ACC112 (cell line): Measurements from ENCODE around the gene EVC2.

ENCODE experiments used
- H2AFZ ChIP-seq: fragments of 200-600 bp; sonication (generic); one replicate; pipeline ENCODE4 v1.6.0; 2017; ENCODE audit warnings: antibody characterized with exemption, low read length; ENCODE audit not compliant: unreplicated experiment
- H3K27ac ChIP-seq: fragments of 200-600 bp; sonication (generic); 2 replicates; pipeline ENCODE4 v1.5.1; 2014; ENCODE audit warnings: low read depth, mild to moderate bottlenecking, antibody characterized with exemption, low read length, moderate library complexity
- H3K27me3 ChIP-seq: fragments of 200-600 bp; sonication (generic); 2 replicates; pipeline ENCODE4 v1.6.1; 2014; ENCODE audit warnings: mild to moderate bottlenecking, antibody characterized with exemption, low read length, moderate library complexity, mixed read lengths; ENCODE audit not compliant: insufficient read depth
- H3K36me3 ChIP-seq: fragments of 200-600 bp; sonication (generic); 2 replicates; pipeline ENCODE4 v1.6.1; 2016; ENCODE audit warnings: mild to moderate bottlenecking, antibody characterized with exemption, low read length, moderate library complexity, mixed read lengths; ENCODE audit not compliant: insufficient read depth
- H3K4me1 ChIP-seq: fragments of 200-600 bp; sonication (generic); one replicate; pipeline ENCODE4 v1.6.1; 2016; ENCODE audit warnings: low read length, mixed read lengths; ENCODE audit not compliant: insufficient read depth, unreplicated experiment, control insufficient read depth
- H3K4me3 ChIP-seq: fragments of 200-600 bp; sonication (generic); 2 replicates; pipeline ENCODE4 v1.5.1; 2014; ENCODE audit warnings: mild to moderate bottlenecking, low read depth, low read length
- H3K79me2 ChIP-seq: fragments of 200-600 bp; sonication (generic); one replicate; pipeline ENCODE4 v1.6.0; 2016; ENCODE audit warnings: low read length; ENCODE audit not compliant: control insufficient read depth, unreplicated experiment, insufficient read depth

EVC2 gene

DNA sequence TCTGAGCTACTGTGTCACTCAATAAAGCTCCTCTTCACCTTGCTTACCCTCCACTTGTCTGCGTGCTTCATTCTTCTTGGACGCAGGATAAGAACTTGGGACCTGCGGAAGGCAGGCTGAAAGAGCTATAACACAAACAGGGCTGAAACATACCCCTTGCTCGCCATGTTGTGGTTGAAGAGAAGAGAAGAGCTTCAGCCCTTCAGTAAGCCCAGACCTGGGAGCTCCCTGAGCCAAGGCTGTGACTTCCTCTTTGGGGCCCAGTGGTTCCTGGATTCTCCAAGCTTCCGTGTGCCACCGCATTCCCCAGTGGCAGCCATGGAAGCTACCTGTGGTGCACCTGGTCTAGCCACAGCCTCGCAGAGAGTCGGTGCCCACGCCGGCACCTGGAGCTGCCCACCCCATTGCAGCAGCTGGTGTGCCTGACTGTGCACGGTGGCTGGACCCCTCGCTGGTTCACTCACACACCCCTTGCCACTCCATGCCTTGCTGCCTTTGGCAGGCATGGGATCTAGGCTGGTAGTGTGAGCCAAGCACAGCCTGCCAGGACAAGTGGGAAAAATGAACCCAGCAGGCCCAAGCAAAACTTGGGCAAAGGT, 160.6 kb downstream of the EVC2 start:
- Histone ChIP-seq H3K27me3 (no peaks in the 10 kb centered on the region), H3K79me2 (no peaks in the 10 kb centered on the region), H3K27ac (no peak overlapping the region), H3K36me3 (peaks cover 14% of the 10 kb centered on the region), H2AFZ (no peak overlapping the region), H3K4me3 (no peak overlapping the region), H3K4me1 (no peaks in the 10 kb centered on the region)

DNA sequence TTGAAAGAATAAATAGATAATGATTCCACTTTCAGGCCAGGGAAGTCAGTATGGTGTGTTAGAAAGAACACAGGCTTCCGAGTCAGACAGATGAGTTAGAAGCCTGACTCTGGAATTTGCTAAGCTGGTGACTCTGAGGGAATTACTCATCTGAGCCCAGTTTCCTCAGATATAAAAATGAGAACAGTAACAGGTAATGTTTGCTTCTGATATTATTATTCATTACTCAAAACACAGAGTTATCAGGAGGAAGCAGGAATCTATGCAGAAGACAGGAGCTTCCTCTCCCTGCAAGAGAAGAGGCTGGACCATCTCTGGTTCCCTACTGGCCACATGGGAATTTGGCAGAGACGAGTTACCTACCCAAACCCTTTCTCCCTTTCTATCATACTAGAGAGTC, 163.1 kb downstream of the EVC2 start:
- H3K36me3 ChIP-seq: peaks cover 4% of the 10 kb centered on the region; the same call in 1 of the 2 replicates
- no peaks in the 10 kb centered on the region for H3K4me1 ChIP-seq

DNA sequence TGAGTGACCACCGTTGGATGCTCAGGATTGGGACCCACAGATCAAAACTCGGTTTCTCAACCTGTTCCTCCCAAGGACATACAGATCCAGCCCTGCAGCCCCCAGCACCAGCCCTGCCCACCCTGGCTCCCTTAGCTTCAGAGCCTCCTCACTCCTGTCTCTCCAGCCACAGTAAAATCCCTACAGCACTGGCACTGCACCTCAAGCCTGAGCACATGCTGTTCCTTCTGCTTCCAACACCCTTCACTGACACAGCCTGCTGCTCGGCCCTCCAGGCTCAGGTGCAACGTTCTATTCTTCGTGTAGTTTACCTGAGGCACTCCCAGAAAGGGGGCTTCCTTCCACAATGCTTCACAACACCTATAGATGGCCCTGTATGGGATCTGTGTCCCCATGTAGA, 163.6 kb downstream of the EVC2 start:
- Histone ChIP-seq H3K4me1 (no peaks in the 10 kb centered on the region), H3K27me3 (no peaks in the 10 kb centered on the region), H3K36me3 (peaks cover 7% of the 10 kb centered on the region; the same call in 1 of the 2 replicates), H3K27ac (no peak overlapping the region), H3K79me2 (no peaks in the 10 kb centered on the region), H3K4me3 (no peak overlapping the region), H2AFZ (no peak overlapping the region)

More for the DNA sequence above, 163.1 kb downstream of the EVC2 start:
- Histone ChIP-seq H3K27ac (no peak overlapping the region), H3K79me2 (no peaks in the 10 kb centered on the region), H2AFZ (no peak overlapping the region), H3K4me3 (no peak overlapping the region), H3K27me3 (no peaks in the 10 kb centered on the region)

DNA sequence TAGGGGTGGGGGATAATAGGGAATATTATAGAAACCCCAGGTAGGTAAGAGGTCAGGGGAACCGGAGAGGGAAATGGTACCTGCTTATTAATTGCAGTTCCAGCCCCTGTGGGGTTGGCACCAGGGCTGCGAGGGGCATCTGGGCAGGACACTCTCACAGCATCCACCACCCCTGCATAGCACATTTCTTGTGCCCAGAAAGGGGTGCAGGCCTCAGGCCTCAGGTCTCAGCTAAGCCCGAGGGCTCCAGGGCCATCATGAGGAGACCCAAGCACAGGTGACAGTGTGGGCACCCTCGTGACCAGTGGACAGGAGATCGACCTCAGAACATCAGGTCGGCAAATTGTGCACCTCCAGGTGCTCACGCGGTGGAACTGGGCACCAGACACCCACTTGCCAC, 164.7 kb downstream of the EVC2 start:
- no peaks in the 10 kb centered on the region for H3K27me3 ChIP-seq
- no peaks in the 10 kb centered on the region for H3K4me1 ChIP-seq

DNA sequence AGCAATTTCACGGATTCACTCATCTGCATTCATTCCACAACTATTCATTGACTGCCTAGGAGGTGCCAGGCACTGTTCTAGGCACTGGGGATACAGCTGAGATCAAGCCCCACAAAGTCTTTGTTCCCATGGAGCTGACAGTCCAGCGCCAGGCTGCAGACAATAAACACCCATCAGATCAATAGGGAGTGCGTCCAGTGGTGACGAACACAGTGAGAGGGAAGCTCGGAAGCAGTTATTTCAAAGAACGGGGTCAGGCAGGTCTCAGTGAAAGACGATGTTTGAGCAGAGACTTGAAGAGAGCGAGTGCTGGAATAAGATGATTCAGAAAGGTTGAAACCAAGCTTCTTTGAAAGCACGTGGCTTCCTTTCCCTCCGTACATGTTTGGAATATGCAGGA, 167.2 kb downstream of the EVC2 start:
- no peaks in the 10 kb centered on the region for H3K4me1 ChIP-seq
- no peak overlapping the region for H3K4me3 ChIP-seq
- peaks cover 4% of the 10 kb centered on the region; the same call in 1 of the 2 replicates for H3K36me3 ChIP-seq
- H2AFZ ChIP-seq: no peak overlapping the region
- H3K27me3 ChIP-seq: no peaks in the 10 kb centered on the region
- no peaks in the 10 kb centered on the region for H3K79me2 ChIP-seq
- H3K27ac ChIP-seq: no peak overlapping the region

More for the DNA sequence above, 164.7 kb downstream of the EVC2 start:
- Histone ChIP-seq H3K27ac (no peak overlapping the region), H3K4me3 (no peak overlapping the region), H3K79me2 (no peaks in the 10 kb centered on the region), H2AFZ (no peak overlapping the region), H3K36me3 (peaks cover 7% of the 10 kb centered on the region; the same call in 1 of the 2 replicates)

DNA sequence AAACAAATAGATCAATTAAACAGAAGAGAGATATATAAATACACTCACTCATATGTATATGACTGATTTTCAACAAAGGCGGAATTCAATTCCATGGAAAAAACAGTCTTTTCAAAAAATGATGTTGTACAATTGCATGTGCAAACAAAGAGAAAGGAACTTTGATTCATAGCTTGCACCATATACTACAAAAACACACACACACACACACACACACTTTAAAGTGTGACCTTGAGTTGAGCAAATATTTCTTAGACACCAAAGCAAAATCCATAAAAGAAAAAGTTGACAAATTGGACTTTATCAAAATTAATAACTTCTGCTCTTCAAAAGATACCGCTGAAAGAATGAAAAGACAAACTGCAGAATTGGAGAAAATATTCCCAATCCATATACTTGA, 168.8 kb downstream of the EVC2 start:
- Histone ChIP-seq H3K4me1 (no peaks in the 10 kb centered on the region), H3K36me3 (peaks cover 4% of the 10 kb centered on the region; the same call in 1 of the 2 replicates), H3K4me3 (no peak overlapping the region), H3K79me2 (no peaks in the 10 kb centered on the region), H2AFZ (no peak overlapping the region), H3K27ac (no peak overlapping the region), H3K27me3 (no peaks in the 10 kb centered on the region)

DNA sequence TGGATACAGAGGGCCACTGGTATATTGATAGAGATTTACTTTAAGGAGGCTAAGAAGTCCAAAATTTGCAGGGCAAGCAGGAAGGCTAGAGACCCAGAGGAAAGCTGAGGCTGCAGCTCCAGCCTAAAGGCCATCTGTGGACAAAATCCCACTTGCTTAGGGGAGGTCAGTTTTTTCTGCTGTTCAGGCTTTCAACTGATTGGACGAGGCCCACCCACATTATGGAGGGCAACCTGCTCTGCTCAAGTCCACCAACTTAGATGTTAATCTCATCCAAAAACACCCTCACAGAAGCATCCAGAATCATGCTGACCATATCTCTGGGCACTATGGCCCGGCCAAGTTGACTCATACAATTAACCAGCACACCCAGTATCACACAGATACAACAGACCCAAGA, 176.3 kb downstream of the EVC2 start:
- Histone ChIP-seq H3K36me3 (no peaks in the 10 kb centered on the region), H3K4me1 (no peaks in the 10 kb centered on the region), H3K4me3 (no peak overlapping the region), H3K27ac (no peak overlapping the region), H3K27me3 (no peaks in the 10 kb centered on the region), H3K79me2 (no peaks in the 10 kb centered on the region), H2AFZ (no peak overlapping the region)

DNA sequence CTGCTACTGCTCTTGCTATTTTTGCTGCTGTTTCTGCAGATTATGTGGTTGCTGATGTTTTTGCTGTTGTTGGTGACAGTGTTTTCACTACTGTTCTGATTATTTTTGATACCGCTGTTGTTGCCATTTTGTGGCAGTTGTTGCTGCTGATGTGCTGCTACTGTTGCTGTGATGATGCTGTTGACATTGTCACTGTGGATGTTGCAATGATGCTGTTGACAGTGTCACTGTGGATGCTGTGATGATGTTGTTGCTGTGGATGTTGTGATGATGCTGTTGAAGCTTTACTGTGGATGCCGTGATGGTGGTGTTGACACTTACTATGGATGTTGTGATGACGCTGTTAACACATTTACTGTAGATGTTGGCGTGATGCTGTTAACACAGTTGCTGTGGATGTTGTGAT, 180.3 kb downstream of the EVC2 start:
- no peaks in the 10 kb centered on the region for H3K4me1 ChIP-seq
- H3K27me3 ChIP-seq: no peaks in the 10 kb centered on the region
- no peaks in the 10 kb centered on the region for H3K36me3 ChIP-seq
- H3K4me3 ChIP-seq: no peak overlapping the region
- H2AFZ ChIP-seq: no peak overlapping the region
- H3K27ac ChIP-seq: no peak overlapping the region
- H3K79me2 ChIP-seq: no peaks in the 10 kb centered on the region

DNA sequence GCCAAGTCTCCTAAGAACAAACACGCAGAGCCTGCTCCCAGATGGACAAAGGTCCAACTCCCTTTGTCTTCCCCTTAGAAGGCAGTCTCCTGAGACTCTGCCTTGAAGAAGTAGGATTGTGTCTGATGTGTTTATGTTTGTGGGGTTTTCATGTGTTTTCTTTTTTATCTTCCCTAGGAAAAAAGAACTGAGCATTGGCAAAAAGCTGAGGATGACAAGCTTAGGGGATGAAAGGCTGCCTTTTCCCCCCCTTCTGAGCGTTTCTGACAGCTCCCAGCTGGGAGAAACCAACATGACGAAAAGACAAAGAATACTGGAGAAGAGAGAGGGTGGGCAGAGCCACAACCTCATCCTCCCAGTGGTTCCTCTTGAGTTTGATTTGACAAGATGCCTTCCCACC, 181.1 kb downstream of the EVC2 start:
- H3K27ac ChIP-seq: no peak overlapping the region
- H3K79me2 ChIP-seq: no peaks in the 10 kb centered on the region
- no peak overlapping the region for H2AFZ ChIP-seq
- no peak overlapping the region for H3K4me3 ChIP-seq
- H3K27me3 ChIP-seq: no peaks in the 10 kb centered on the region
- H3K36me3 ChIP-seq: no peaks in the 10 kb centered on the region
- H3K4me1 ChIP-seq: no peaks in the 10 kb centered on the region

DNA sequence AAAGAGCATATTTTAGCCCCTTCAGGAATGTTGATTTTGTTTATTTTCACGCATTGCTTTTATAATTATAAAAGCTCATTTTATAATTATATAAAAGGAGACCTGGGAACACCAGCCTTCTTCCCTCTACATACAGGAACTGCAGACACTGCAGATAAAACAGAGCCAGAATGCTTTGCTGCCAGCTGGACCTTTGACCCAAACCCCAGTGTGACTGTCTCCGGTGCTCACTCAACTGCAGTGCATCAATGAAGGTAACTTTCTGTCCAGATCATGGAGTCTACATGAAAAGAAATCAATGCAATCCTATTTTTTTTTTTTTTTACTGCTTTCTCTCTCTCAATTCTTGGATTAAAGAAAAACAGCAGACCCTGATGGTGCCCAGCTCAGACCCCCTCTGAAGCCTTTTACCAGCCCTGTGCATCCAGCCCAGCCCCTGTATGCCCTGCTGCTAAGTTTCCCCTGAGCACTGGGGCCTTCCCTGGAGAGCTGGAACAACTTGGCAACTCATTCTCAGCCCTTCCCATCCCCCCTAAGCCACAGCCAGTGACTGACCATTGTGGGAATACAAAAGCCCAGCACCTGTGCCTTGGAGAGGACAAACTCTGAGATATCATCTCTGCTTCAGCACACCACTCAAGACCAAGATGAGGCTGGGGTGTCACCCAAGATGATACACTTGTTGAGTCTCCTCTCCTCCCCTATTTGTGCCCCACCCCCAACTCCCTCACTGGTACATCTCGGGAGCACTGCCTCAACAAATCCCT, 182.1 kb downstream of the EVC2 start:
- H2AFZ ChIP-seq: no peak overlapping the region
- H3K27ac ChIP-seq: no peak overlapping the region
- H3K36me3 ChIP-seq: no peaks in the 10 kb centered on the region
- no peaks in the 10 kb centered on the region for H3K27me3 ChIP-seq
- H3K4me3 ChIP-seq: no peak overlapping the region
- no peaks in the 10 kb centered on the region for H3K79me2 ChIP-seq
- no peaks in the 10 kb centered on the region for H3K4me1 ChIP-seq
